VCaP (cell line): Measurements from ENCODE around the gene NXPE4.

Experiments
- H3K27ac ChIP-seq: fragments of 450-650 bp; 2 replicates; pipeline ENCODE4 v1.5.1; 2017
- TF ChIP-seq, protein P1 (sequence below): fragments of 450-650 bp; conservative IDR thresholded peaks from 2 replicates; pipeline ENCODE4 v1.5.1; 2017; ENCODE audit warnings: mild to moderate bottlenecking, moderate library complexity

NXPE4 gene

DNA sequence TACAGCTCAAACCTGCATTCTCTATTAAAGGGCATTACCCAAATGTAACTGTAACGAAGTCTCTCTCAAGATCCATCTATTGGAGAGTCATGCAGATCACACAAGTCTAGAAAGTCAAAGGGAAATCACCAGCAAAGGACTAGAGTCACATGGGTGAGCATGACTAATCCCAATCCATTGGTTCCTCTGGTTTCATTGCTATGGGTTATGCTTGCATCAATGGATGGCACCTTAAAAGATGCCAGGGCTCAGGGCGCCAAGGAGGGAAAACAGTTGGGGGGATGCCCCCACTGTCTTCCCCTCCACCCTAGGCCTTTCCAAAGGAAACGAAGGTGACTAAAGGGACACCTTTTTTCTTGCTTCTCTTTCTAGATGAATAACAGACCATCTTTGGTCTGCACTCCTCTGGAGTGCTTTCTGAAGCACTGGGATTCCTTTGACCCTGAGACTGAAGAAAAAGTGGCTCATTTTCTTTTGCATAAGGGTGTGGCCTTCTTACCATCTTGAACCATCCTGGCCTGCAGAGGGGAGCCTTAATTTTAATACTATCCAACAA lies 8.1 kb downstream of the NXPE4 start:
- TF ChIP-seq, protein P1, sequence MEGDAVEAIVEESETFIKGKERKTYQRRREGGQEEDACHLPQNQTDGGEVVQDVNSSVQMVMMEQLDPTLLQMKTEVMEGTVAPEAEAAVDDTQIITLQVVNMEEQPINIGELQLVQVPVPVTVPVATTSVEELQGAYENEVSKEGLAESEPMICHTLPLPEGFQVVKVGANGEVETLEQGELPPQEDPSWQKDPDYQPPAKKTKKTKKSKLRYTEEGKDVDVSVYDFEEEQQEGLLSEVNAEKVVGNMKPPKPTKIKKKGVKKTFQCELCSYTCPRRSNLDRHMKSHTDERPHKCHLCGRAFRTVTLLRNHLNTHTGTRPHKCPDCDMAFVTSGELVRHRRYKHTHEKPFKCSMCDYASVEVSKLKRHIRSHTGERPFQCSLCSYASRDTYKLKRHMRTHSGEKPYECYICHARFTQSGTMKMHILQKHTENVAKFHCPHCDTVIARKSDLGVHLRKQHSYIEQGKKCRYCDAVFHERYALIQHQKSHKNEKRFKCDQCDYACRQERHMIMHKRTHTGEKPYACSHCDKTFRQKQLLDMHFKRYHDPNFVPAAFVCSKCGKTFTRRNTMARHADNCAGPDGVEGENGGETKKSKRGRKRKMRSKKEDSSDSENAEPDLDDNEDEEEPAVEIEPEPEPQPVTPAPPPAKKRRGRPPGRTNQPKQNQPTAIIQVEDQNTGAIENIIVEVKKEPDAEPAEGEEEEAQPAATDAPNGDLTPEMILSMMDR = no peak
- no peak overlapping the region for H3K27ac ChIP-seq

DNA sequence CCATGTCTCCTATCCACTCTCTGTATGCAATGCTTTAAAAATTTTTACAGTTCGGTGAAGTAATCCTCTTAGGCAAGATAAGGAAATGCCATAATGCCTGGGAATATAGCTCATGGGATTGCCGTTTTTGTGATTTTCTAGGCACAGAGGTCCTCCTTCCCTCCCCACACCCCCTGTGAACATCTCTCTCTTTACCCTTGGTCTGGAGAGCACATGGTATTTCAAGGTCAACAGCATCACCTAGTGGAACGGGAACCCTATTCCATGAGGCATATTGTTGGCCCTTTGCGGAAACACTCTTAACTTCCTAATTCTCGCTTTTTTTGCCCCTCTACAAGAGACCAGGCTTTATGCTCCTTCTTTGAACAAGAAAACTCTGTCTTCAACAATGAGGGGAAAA lies 8.8 kb downstream of the NXPE4 start:
- no peak overlapping the region for H3K27ac ChIP-seq

DNA sequence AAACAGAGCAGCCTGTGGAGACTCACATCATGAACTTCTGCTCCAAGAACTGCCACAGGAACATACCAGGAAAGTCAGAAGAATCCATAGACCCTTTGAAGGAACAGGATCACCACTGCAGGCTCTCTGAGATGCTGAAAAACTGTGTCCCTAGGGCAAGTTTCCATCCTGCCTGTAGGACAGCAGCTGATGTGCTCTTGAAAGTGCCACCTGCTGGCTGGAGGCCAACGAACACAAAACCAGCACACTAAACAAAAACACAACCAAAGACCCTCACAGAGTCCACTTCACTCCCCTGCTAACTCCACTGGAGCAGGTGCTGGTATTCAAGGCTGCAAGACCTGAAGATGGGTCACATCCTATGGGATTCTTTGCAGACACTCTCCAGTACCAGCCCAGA lies 23.9 kb downstream of the NXPE4 start:
- TF ChIP-seq, protein P1 = no peak
- no peak overlapping the region for H3K27ac ChIP-seq

More for the DNA sequence above, 8.8 kb downstream of the NXPE4 start:
- TF ChIP-seq, protein P1 = no peak

DNA sequence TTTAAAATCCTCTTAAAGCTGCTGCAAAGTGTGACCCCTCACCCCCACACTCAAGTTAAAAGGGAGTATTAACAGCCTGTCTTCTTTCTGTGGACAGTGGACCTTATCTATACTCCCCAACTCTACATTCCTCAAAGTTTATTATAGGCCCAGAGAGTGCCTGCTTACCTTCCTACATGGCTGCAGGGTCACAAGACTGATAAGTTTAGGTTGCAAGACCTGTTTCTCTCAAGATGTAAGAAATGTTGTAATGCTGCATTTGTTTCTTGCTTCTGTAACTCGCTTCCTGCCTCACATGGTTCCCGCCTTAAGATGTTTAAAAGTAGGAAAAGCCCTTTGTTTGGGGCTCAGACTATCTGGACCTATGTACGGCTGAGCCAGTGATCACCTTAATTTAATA lies 25.8 kb downstream of the NXPE4 start:
- H3K27ac ChIP-seq = no peak overlapping the region
- TF ChIP-seq, protein P1 = no peak

DNA sequence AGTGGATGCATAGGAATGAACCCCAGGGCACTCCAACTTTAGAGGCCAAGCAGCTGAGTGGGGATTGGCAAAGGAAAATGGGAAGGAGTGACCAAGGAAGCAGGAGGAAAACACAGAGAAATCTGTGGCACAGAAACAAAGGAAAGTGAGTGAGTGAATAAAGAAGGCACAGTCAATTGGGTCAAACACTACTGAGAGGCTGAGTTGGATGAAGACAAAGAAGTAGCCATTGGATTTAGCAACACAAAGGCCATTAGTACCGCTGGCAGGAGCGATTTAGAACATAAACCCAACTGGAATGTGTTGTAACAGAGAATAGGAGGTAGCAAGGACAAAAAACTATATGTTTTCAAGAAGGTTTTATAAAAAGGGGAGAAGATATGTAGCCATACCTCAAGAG lies 29.3 kb downstream of the NXPE4 start:
- TF ChIP-seq, protein P1 = no peak
- no peak overlapping the region for H3K27ac ChIP-seq

DNA sequence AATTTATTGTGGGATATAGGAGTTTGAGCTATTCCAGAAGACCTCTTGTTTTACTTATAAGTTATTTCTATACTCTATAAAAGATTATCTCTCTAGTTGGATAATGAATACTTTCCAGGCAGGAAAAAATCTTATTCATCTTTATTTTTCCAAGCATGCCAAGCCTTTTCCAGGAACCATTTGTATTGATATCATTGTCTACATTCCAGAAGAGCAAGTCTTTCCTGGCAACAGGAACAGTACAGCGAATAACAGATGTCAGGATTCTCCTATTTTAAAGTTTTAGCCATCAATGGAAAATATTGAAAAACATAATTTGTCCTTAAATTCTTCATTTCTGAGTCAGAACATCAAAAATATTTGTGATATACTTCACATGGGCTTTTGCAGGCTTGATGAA lies 30.8 kb downstream of the NXPE4 start:
- H3K27ac ChIP-seq = no peak overlapping the region
- TF ChIP-seq, protein P1 = no peak

DNA sequence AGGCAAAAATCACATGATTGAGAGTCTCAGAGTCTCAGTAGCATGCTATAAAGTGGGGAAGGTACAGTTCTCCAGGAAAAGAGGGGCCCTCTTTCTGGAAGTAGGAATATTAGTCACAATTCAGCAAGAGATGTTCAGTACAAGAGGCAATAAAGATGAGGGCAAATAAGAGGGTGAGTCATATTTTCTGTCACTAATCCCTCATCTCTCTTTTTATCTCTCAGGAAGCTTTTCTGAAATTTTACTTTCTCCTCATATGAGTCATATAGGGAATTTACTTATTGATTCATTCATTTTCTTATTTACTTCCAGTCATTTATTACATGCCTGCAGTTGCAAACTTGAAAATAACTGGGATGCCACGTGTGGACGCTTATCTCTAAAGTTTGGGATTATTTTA lies 32.5 kb downstream of the NXPE4 start:
- TF ChIP-seq, protein P1 = no peak
- no peak overlapping the region for H3K27ac ChIP-seq
